GM19351 (cell line): Measurements from ENCODE around the gene VWF.

Experiments
- ATAC-seq: cut with Tn5 transposase; IDR thresholded peaks from one replicate; pipeline ENCODE4 v1.9.1; 2021; ENCODE audit warnings: mild to moderate bottlenecking, moderate library complexity; ENCODE audit not compliant: unreplicated experiment

VWF gene

DNA sequence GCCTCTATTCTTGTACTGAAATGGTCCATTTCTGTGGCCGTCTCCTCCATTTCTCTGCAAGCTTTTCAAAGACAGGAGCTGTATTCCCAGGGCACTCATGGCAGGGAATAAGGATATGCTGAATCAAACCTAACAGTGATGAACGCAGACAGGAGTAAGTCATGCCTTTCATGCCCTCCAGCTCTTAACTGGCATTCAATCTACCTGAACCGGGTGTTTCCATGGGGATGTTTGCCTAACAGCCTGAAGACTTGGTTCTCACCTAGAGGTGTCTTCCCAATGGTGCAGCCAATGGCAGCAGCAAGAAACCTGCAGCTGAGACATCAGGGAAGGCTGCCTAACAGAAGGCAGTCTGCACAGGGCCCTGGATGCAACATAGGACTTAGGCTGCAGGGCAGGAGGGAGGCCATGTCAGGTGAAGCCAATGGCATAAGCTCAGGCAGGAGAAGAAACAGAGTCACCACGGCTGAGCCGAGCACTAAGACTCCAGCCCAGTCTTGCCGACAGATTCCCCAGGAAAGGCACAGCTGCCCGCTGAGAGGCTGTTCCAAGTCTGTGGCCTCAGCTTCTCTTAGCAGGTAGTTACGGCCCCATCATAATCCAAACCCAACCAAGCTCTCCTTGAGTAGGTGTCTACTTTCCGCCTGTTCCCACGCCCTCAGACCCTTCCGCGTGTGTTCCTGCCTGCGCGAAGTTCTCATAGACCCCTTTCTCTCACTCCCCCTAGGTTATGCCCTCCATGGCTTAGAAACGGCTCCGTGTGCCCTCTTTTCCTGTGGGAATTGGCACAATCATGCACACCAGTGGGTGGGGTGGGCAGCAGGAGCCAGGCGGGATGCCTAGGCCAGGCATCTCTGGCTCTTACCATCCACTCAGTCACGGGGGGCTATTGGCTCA is 44.1 kb downstream of the VWF start:
- ATAC-seq, result no peak

DNA sequence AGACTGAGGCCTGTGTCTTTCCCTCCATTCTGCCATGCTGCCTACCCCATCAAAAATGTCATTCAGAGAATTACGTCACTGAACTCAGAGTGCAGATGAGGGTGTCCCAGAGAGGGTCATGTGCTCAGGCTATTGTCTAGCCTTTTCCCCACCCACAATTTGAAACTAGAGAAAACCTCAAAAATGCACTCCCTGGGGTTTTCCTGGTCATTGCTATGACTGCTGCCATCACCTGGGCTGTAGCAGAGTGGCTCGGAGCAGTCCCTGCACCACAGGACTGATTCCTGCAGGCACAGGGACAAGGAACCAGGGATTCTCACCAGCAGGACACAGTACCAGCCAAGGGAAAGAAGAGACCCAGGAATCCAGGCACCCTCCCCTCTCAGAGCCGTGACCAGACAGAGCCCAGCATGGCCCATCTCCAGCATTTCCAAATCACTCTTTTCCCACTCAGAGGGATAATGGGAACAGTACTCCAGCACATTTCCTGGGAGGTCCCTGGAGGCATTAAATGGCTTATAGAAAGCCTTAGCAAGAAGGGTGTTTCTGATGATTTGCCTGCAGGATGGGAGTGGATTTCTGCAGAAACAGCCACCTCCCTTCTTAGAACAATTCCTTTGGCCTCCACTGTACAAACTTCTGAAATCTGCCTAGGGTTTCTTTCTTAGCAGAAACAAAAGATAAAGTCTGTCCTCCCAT is 45.9 kb downstream of the VWF start:
- no peak for ATAC-seq

DNA sequence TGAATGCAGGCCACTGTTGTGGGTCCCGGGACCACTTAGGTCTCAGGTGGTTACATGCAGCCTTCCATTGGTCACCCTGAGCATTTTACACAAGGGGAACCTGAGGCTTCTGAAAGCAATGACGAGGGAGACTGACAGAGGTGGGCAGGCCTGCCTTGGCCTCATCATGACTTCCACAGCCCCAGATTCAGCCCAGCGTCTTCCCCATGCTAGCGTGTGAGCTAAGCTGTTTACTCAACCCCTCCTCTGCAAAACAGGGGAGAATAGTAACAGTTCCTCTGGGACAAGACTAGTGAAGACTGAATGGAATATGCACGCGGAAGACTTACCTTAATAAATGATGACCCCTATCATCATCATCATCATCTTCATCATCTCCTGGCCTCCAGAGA is 46.8 kb downstream of the VWF start:
- ATAC-seq, result no peak

DNA sequence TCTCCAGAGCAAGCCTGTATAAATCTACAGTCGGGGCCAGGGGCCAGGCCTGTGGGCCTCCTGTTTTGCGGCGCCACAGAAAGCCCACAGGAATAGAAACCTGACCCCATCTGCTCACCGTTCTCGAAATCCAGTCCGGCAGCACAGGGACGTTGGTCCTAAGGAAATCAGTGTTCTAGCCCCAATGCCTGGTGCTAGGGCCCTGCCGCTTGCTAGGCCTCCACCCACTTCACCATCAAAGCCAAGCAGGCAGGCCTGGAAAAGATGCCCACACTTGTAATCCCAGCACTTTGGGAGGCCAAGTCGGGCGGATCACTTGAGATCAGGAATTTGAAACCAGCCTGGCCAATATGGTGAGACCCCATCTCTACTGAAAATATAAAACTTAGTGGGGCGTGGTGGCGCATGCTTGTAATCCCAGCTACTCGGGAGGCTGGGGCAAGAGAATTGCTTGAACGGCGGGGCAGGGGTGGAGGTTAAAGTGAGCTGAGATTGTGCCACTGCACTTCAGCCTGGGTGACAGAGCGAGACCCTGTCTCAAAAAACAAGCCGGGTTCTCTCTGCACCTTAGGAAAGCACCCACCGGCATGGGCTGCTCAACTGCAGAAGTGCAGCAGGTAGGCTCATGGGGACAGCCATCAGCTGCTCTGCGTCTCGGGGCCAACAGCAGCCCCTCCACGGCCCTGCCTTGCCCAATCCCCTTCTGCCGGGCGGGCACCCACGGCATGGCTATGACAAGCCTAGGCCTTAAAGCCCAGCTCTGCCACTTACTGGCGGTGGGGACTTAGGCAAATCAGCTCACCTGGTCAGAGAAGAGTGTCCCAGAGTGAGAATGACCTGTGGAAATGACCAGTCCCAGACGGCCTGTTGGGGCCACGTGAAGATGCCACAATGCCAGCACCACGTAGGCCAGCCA is 47.4 kb downstream of the VWF start:
- ATAC-seq, result no peak

DNA sequence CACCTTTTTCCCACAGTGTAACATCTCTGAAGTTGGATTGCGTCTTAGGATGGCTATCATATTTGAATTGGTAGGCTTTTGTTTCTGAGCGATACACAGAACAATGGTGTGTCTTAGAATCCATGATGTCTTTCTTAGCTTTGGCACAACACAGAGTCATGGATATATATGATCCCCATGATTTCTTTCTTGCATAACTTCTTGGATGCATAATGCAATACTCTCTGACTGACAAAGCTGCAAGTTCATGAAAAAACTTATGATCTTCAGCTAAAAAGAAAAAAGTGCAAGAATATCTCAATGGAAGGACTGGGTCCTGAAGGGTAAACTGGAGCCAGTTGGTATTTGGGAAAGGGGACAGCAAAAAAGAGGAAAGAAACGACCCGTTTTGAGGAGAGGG is 48.1 kb downstream of the VWF start:
- ATAC-seq, result no peak

DNA sequence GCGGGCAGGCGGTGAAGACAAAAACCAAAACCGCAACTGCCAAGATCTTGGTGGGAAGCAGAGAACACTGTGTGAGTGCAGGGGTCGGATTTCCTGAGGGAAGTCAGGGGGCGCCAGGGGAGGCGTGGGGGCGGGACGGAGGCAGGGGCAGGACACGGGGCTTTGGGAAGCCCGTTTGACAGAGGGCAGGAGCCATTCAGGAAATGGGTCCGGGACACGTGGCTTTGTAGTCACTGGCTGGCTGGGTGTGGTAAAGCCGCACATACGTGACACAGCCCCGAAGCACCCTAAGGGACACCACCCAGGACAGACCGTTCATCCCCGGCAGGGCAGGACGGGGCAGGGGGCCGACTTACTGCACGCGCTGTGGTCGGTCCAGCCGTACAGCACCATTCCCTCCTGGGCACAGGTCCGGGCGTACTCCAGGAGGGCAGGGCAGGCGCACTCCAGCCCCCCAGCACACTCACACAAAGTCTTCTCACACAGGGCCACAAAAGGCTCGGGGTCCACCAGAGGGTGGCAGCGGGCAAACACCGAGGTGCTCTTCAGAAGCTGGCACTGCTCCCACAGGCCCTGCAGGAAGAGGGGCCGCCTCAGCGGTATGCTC is 49.4 kb downstream of the VWF start:
- ATAC-seq, result no peak

DNA sequence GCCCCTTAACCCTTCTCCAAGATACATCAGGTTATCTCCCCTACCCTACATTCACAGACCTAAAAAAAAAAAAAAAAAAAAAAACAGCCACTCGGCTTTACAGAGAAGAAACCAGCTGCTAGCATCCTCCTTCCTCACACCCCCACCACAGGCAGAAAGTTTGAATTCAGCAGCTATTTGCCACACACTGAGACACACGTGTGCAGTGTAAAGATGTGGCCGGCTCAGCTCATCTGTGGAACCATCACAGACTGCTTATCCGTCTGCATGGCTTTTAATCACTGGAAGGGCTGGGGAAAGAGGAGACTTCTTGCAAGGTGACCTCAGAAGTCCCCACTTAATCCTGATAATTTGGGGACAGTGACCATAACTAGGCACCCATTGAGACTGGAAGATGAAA is 50.0 kb downstream of the VWF start:
- no peak for ATAC-seq

DNA sequence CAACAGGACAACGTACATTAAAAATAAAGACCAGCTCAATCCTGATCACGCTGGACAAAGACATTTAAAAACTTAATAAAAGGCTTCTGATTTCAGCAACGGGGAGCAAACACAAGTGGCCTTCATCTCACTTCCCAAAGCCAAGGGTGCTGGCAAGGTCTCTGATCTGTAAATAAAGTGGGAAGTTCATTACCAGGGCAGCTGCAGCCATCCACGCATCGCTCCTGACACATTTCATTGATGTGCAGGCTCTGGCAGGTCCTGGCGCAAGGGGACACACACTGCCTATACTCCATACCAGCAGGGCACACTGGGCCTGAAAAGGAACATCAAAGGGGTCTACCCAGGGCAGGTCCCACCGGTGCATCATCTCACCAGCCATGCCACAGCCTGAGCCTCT is 51.0 kb downstream of the VWF start:
- no peak for ATAC-seq

DNA sequence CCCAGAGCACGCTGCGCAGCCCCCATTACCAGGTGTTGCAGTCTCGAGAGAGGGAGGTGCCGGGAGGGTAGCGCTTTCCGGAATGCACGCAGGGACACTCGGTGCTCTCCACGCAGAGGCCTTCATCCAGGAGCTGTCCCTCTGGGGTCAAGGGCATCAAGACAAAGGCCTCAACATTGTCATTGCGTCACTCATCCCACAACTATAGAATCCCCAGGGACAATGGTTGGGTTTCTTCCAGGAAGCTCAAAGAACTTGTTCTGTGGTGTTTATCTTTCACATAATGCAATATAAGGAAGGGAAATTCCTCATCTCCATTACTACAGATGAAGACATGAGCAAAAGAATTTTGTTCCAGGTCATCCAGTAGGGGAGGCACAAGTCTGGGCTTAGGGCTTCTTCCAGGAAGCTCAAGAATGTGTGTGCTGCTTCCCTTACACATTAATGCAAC is 52.1 kb downstream of the VWF start:
- no peak for ATAC-seq

DNA sequence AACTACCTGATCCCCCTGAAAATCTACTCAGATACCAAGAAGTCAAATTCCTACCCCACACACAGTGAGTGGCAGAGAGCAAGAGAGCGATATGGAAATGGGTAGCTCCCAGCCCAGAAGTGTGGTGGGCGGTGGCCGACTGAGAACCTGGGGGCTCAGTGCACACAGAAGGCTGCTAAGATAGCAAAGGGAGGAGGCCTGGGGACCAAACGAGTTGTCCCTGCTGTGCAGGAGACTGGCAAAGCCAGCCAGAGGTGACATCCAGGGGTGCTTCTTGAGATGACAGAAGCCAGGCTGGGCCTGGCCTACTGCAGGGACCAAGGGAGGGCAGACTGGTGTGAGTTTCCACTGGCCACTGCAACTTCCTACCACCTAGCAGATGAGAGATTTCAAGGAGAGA is 52.9 kb downstream of the VWF start:
- ATAC-seq, result no peak

DNA sequence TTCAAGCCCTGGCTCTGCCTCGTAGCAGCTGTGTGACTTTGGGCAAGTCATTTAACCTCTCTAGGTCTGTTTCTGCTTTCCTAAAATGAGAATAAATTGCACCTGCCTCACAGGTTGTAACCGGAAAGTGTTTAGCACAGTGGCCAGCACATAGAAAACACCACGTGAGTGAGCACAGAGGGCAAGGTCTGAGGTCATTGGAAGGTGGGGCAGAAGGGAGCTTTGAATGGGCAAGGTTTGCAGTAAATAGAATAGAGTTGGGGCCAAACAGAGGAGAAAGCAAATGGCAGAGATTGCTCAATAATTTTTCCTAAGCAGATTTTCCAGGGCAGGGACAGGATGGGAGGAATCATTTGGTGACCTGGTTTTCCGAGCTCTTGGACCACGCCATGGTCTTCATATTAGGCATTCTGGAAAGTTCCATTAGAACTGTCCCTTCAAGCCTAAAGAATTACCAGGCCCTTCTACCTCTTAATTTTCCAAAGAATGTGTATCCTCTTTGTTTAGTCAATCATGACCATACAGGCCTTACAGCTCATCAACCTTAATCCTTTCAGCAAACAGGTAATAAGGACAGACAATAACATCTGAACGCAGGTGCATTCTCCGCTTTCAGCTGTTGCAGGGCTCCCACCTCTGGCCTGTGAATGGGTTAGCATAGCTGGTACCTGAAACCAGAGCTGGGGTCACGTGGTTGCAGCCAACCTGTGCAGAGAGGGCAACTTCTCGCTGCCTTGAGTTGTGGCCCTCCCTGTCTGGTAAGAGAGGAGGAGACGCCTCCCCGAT is 53.8 kb downstream of the VWF start:
- ATAC-seq, result no peak

DNA sequence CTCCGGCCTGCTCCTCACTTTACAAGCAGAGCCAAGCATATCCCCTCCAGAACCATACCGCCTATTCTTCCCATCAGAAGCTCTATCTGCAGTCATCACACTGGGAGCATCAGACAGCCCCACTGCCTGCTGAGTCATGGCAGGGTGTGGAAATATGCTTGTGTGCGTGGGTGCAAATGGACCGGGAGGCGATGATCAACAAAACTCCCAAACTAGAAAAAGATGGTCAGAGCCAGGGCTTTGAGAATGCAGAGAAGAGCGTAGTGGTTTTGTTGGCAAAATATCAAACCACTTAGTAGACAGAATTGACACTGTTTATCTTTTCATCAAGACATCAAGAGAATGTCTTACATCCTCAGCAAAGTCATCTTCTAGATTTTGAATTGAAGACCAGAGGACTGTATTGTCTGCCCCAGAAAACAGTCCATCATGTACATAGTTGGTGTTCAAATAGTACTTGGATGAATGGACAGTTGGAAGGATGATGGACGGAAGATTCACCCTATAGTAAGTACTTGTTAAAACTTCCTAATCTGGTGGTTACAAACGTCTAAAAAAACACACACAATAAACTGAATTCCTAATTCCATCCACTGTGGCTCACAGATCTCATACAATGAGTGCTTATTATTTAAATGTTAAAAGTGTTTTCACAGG is 54.9 kb downstream of the VWF start:
- no peak for ATAC-seq

DNA sequence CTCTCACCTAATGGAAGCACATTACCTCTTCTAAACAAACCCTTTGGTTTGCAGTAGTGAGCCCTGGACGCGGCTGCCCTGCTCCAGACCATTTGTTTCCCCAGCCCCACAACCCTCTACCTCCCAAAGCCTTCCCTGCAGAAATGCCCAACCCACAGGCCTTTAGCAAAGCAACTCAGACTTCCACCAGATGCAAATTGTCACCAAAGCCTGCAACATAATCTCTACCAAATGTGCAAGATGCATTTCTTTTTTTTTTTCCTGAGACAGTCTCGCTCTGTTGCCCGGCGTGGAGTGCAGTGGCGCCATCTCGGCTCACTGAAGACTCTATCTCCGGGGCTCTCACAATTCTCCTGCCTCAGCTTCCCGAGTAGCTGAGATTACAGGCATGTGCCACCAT is 56.2 kb downstream of the VWF start:
- ATAC-seq, result no peak

DNA sequence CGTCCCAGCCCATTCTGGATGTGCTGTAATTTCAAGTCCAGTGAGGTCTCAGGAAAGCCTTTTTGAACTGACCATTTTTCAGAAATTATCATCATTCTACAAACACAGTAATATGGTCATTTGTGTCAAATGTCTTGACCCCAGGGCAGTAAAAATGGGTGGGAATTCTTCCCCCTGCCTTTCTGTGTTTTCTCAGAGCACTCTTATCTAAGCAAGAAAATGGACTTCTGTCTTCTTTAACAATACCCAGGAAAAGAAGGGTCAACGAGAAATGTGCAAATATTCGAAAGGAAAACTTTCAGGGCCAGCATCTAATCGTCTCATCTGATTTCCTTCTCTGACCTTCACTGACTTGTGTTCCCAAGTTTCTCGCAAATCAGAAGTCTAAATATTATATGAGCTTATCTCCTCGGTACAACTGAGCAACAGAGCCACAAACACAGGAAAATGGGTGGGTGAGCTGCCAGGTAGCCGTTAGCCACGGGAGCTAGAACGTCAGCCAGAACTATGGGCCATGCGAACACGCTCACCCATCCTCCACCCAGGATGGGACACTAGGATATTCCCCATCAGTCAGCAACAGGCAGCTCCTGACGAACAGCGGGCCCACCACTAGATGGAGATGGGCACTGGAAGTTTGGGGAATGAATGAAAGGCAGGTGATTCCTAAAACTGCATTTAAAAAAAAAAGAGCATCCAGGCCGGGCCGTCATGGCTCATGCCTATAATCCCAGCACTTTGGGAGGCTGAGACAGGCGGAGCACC is 57.1 kb downstream of the VWF start:
- no peak for ATAC-seq

DNA sequence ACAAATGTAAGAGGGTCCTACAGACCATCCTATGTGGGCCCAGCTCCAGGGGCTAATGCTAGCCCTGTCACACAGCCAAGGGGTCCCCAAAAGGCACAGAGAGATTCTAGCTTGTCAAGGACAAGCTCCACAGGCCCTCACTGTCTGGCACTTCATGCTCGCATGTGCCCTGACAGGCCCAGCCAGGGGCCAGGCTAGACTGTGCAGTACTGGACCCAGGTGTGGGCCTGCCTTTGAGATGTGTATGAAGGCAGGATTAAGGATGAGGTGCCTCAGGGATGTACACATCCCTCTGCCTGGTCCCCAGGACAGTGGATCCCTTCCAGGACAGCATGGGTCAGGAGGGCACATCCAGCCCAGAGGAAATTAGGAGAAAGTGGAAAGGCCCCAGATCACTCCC is 57.8 kb downstream of the VWF start:
- no peak for ATAC-seq

DNA sequence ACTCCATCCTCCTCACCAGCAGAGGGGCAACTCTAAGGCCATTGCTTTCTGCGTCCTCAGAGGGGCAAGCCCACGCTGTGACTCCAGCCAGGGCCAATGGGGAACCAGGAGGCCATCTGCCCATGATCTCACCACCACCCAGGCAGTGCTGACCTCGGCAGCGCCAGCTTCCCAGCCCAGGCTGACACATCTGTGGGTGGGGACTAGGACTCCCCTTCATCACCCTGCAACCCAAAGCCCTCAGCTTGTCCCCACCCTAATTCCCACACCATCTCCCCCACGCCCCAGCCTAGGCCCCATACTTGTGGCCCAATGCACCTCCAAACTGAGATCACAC is 58.6 kb downstream of the VWF start:
- no peak for ATAC-seq

DNA sequence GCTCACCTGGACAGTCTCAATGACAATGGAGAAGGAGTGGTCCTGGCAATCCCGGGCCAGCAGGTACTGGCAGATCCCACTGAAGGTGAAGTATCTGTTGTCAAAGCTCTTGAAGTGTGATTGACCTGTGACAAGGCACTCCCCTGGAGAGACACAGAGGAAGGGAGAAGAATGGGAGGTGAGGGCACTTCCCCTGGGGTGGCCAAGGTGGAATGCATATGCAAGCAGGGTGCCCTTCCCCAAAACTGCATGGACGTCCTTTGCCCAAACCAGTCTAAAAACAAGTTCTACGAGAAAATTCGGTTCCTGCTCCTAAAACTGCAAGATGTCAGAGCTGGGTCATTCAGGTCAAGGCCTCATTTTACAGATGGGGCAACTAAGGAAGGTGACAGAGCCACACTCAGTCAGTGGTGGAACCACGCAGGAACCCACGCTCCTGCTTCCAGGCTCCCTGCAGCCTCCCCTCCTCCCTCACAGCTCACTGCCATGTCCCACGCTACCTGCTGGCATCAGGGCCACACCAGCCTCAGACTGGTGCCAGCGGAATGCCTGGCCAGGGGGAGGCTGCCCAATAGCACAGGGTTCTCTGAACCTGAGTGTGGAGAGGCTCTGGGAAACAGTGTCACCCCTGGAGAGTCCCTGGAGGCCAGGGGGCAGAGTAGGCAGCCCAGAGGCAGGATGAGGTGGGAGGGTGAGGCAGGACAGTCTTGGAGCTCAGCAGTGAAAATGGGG is 59.2 kb downstream of the VWF start:
- no peak for ATAC-seq
